ENCODE data around the gene NLGN1.

NLGN1 gene

DNA sequence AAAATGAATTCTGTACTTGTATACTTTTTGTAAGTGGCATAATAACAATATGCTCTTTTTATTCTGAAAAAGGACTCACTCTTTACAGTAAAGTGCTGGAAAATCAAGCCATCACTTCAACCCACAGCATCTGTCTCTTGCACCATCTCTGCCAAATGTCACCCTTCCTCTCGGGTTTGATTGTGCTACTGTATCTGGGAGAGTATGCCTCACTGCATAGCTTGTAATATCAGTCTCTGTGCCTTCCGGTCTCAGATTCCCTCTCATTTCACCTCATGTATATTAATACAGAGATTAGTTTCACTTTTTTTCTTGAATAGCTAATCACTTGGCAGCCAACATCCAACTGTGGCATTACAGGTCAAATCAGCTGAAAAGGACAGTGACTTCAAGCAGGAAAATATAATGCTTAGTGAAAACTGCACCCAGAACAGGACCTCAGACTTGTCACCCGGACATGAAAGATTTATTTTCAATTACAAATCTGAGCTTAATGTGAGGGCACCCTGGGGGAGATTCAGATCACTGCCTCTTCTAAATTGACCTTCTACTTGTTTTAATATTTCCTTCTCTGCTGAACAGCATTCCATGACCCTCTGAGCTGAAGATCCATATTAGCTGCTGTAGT, 855.8 kb downstream of the NLGN1 start:
- no peak for DNase-seq (ENCODE audit: low read depth in 1 of 2, low spot score in 1 of 2)

DNA sequence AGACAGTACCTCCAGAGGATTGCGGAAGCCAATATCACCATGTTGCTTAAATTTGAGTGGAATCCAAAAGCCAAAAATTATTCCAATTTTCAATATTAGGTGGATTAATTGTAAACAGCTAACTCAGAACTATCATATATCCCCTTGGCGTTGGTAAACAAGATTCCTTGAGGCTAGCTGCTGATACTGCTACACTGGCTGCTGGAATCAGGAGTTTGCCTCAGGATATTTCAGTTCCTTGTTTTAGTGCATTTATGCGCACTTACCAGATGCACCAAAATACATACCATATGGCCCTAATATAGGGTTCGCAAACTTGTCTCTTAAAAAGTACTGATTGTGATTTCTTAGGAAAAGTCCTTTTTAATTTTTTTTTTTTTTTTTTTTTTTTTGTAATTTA, 856.4 kb downstream of the NLGN1 start:
- DNase-seq (ENCODE audit: low read depth in 1 of 2, low spot score in 1 of 2), result no peak

DNA sequence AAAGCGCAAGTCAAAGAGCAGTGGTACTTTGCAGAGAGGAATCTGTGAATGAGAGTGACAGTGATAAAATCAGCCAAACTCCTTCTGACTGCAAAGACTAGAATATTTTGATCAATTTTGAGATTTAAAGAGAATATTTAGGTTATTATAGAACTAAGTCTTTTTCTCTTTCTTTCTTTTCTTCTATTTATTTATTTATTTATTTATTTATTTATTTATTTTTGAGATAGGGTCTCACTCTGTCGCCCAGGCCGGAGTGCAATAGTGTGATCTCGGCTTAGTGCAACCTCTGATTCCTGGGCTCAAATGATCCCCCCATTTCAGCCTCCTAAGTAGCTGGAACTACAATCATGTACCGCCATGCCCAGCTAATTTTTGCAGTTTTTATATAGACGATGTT, 857.9 kb downstream of the NLGN1 start:
- DNase-seq (ENCODE audit: low read depth in 1 of 2, low spot score in 1 of 2), result no peak

DNA sequence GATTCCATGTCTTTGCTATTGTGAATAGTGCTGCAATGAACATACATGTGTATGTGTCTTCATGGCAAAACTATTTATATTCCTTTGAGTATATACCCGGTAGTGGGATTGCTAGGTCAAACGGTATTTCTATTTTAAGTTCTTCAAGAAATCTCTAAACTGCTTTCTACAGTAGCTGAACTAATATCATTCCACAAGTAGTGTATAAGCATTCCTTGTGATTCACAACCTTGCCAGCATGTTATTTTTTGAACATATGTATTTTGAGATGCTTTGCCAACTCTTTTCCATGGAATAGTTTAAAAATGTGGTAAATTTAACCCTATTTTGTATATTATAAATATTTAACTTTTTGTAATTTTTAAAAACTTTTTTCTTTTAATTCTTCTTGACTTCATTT, 868.9 kb downstream of the NLGN1 start:
- no peak for DNase-seq (ENCODE audit: low read depth in 1 of 2, low spot score in 1 of 2)

DNA sequence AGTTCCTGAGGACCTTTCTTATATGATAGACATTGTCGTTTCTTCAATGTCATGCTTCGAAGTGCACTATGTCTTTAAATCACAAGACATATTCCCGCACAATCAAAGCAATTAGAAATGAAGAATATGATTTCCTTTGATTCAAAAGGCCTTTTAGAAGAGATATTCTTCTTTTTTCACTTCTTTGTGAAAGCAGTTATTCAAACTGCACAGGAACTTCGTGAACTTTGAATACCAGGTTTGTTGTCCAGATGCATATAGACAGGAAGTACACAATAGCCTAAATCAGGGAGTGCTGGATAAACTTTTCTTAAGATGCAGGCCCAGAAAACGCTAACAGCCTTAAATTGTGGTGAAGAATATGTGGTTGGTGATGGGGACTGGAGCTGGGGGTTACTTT, 870.5 kb downstream of the NLGN1 start:
- DNase-seq (ENCODE audit: low read depth in 1 of 2, low spot score in 1 of 2), result no peak

DNA sequence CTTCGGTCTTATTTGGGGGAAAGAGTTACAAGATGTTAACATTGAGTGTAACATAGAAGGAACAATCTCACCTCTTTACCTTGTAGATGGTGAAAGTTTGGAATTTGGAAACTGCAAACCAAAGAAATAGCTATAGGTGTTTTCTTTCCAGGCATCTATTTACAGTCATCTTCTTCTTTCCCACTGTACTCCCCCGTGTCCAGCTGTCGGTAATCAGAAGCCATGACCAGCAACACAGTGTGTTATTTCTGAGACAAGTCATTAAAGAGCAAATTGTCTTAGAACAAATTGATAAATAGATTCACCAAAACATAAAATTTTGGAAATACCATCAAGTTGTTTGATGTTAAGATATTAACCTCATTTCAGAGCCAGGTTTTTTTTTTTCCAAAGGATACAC, 871.0 kb downstream of the NLGN1 start:
- no peak for DNase-seq (ENCODE audit: low read depth in 1 of 2, low spot score in 1 of 2)

DNA sequence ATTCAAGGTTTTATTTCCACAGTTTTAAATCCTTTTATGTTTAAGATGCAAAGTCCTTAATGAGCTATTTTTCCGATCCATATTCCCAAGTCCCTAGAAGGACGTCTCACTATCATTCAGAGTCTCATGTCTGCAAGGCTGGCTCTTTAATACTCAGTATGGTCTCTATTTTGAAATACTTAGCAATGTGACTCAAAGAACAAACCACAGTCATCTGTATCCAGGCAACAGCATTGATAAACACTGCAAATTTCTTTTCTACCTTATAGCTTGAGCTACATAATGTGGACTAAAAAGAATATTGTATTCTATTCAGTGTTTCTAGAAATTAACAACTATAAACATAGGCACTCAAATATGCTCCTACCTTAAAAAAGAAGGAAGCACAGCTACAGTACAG, 873.3 kb downstream of the NLGN1 start:
- DNase-seq (ENCODE audit: low read depth in 1 of 2, low spot score in 1 of 2), result no peak

- DNase-seq (ENCODE audit: low read depth in 1 of 2, low spot score in 1 of 2), result no peak
Observed at GRCh38 chr3:174275336-174275735, 877.8 kb downstream of the NLGN1 start.

GRCh38 chr3:174276826-174277225, 879.3 kb downstream of the NLGN1 start:
- no peak for DNase-seq (ENCODE audit: low read depth in 1 of 2, low spot score in 1 of 2)

GRCh38 chr3:174278094-174278493, 880.5 kb downstream of the NLGN1 start:
- DNase-seq (ENCODE audit: low read depth in 1 of 2, low spot score in 1 of 2), result no peak

DNA sequence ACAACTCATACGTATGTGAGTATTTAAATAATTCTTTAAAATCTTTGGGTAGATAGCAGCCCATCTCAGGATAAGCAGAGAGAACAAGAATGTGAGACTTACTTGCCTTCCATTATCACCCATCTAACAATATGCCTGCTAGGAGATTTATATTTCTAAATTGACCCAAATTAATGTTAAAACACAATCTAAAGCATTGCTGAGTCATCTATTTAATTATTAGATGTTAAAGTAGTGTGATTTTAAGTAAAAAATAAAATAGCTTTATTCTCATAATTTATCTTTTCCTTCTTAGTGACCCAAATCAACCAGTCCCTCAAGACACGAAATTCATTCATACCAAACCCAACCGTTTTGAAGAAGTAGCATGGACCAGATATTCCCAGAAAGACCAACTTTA, 882.6 kb downstream of the NLGN1 start:
- DNase-seq (ENCODE audit: low read depth in 1 of 2, low spot score in 1 of 2), result no peak

- DNase-seq (ENCODE audit: low read depth in 1 of 2, low spot score in 1 of 2), result no peak
Observed at GRCh38 chr3:174285242-174285864, 887.8 kb downstream of the NLGN1 start.

DNA sequence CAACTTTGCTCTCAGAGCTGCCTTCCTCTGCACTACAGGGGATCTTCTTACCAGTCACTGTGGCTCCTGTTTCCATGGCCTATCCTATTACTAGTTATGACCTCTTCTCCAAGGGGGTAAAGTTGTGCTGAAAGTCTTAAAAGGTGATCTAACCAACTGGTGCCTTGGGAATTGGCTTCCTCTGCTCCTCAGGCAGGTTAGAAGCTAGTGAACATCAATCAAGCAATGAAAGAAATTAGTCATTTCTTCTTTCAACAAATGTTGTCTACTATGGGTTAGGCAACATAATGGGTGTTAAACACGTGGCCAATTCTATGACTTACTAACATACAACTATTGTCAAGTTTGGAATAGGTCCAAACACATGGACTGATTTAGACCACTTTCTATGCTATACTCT, 890.2 kb downstream of the NLGN1 start:
- DNase-seq (ENCODE audit: low read depth in 1 of 2, low spot score in 1 of 2), result no peak

GRCh38 chr3:174294616-174295015, 897.1 kb downstream of the NLGN1 start:
- no peak for DNase-seq (ENCODE audit: low read depth in 1 of 2, low spot score in 1 of 2)

GRCh38 chr3:174295306-174296092, 898.0 kb downstream of the NLGN1 start:
- DNase-seq (ENCODE audit: low read depth in 1 of 2, low spot score in 1 of 2), result no peak

DNA sequence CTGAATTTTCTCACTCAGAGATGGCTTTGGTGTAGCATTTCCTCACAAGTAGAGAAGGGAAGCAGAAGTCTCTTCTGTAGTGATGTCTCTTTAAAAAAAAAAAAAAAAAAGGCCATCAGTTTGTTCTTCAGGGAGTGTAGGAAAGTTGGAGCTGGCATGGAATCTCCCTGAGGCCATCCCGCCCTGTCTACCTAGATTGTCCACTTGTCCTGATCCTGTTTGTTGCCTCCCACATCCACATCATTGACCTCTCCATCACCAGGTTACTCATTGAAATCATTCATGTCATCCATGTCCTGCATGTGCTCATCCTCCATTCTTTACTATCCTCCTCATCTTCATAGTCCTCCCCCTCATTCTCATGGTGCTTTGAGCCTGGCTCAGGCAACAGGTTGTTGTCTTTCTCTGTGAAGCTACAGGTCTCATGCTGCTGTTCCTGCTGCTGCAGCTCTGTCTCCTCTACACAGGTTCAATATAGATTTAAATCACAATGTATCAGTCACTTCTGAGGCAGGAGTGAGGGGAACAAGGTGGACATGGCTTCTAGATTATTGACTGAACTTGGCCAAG, 905.3 kb downstream of the NLGN1 start:
- DNase-seq (ENCODE audit: low read depth in 1 of 2, low spot score in 1 of 2), result no peak

- DNase-seq (ENCODE audit: low read depth in 1 of 2, low spot score in 1 of 2), result no peak
Observed at GRCh38 chr3:174303907-174304560, 906.5 kb downstream of the NLGN1 start.

GRCh38 chr3:174308736-174309135, 911.2 kb downstream of the NLGN1 start:
- DNase-seq (ENCODE audit: low read depth in 1 of 2, low spot score in 1 of 2), result no peak

- no peak for DNase-seq (ENCODE audit: low read depth in 1 of 2, low spot score in 1 of 2)
Observed at GRCh38 chr3:174310475-174310983, 913.0 kb downstream of the NLGN1 start.

GRCh38 chr3:174315225-174315624, 917.7 kb downstream of the NLGN1 start:
- no peak for DNase-seq (ENCODE audit: low read depth in 1 of 2, low spot score in 1 of 2)

DNA sequence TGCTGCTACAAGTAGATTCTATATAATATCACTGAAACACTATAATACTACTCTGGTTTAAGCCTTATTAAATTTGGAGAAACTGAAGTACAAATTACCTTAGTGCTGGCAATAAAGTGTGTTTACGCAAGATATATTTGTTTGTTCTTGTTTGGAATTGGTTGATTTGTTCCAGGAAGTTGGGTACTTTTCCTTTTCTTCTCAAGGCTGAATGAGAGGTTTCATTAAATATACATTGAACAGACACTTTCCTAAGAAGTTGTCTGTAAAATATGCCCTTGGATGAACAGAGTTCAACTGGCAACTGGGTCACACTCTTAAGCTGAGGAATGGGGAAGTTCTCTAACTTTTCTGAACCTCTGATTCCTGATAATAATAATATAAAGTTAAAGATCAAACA, 919.5 kb downstream of the NLGN1 start:
- DNase-seq (ENCODE audit: low read depth in 1 of 2, low spot score in 1 of 2), result no peak

Data from activated CD4-positive, alpha-beta T cell treated with anti-CD3 and anti-CD28 coated beads, Interleukin-2, amount 50 U/mL, for 24 hours (primary cell).